Spleen (tissue), 11 donors: ENCODE data around the gene PRCD. TPM values are rescaled to one million over a fixed set of nuclear protein-coding genes. Genes with fewer than 3 reads are reported as not detected.
"Not testable (repeated sequence)": the region's sequence is repeated elsewhere in the genome, so short reads cannot be mapped to it uniquely, and the experiment has no call there.

Source experiments
- DNase-seq: peaks from one replicate; pipeline ENCODE4 v3.0.0-alpha.2; 2020
- H3K27ac ChIP-seq, 8 donors: fragments of 200-600 bp; sonication (generic) in 7 of 8; 1 replicate in 4 of 8; 2 replicates in 4 of 8; pipeline versions ENCODE4 v1.5.0 to v1.8.0; 2016 to 2021; ENCODE audit warnings: inconsistent platforms in 4 of 8, mild to moderate bottlenecking in 4 of 8, moderate library complexity in 1 of 8
- H3K27me3 ChIP-seq, 7 donors: fragments of 200-600 bp; sonication (generic) in 6 of 7; replicated peaks in 1 of 7; 1 replicate in 4 of 7; 2 replicates in 3 of 7; pipeline versions ENCODE4 v1.5.0 to v1.8.0; 2016 to 2021; ENCODE audit warnings: inconsistent platforms in 3 of 7, mild to moderate bottlenecking in 1 of 7
- H3K36me3 ChIP-seq, 6 donors: fragments of 200-600 bp; sonication (generic) in 5 of 6; 1 replicate in 4 of 6; 2 replicates in 2 of 6; pipeline versions ENCODE4 v1.5.0 to v1.8.0; 2016 to 2021; ENCODE audit warnings: inconsistent platforms in 2 of 6
- H3K4me1 ChIP-seq, 6 donors: fragments of 200-600 bp; sonication (generic) in 5 of 6; 1 replicate in 3 of 6; 2 replicates in 3 of 6; pipeline versions ENCODE4 v1.5.0 to v1.8.0; 2016 to 2021; ENCODE audit warnings: inconsistent platforms in 3 of 6
- H3K4me3 ChIP-seq, 8 donors: fragments of 200-600 bp; sonication (generic) in 7 of 8; 1 replicate in 4 of 8; 2 replicates in 4 of 8; pipeline versions ENCODE4 v1.5.0 to v1.8.0; 2016 to 2021; ENCODE audit warnings: inconsistent platforms in 4 of 8, mild to moderate bottlenecking in 4 of 8, moderate library complexity in 2 of 8
- H3K9me3 ChIP-seq, 8 donors: fragments of 200-600 bp; sonication (generic) in 7 of 8; 1 replicate in 4 of 8; 2 replicates in 4 of 8; pipeline versions ENCODE4 v1.5.0 to v1.8.0; 2016 to 2021; ENCODE audit warnings: inconsistent platforms in 4 of 8
- POLR2A ChIP-seq, 3 donors: fragments of 450-650 bp; IDR thresholded peaks; one replicate each; pipeline ENCODE4 v1.5.1; 2017; ENCODE audit warnings: antibody characterized with exemption in 3 of 3, mild to moderate bottlenecking in 1 of 3
- POLR2AphosphoS5 ChIP-seq, 3 donors: sonication (generic); formaldehyde crosslinking; IDR thresholded peaks; one replicate each; pipeline ENCODE4 v1.5.1; 2017; ENCODE audit warnings: antibody characterized with exemption in 3 of 3
- WGBS, 5 donors: extraction: QIAGEN DNeasy Blood & Tissue Kit in 3 of 5; methylation state at CpG; one replicate each; pipeline versions ENCODE4 v1.1.5 to v1.1.7; 2013 to 2018; 5-methylcytosine and 5-hydroxymethylcytosine counted together
- intact Hi-C: fragments of 100-400 bp; cut with DNase I; formaldehyde crosslinking; loops from one replicate; pipeline ENCODE4 v1.15.0; 2023; ENCODE audit warnings: low total_unique reads
- polyA plus RNA-seq, 3 donors: library from polyadenylated mRNA; stranded (reverse); fragments of 200-250 nt; gene quantifications; one replicate each; pipeline ENCODE4 v1.2.1, GENCODE V29; 2013
- total RNA-seq, 7 donors: library from RNA; depleted of rRNA in 3 of 7; stranded (reverse); fragments of >200 nt in 3 of 7; fragmentation: NEBNext Ultra II Directional in 4 of 7; extraction: Animal tissue kit (Norgen Biotek cat#: 25700) in 4 of 7; gene quantifications; one replicate each; pipeline versions ENCODE4 v1.1.0 to v1.2.1, GENCODE V29; 2016 to 2021
- TF ChIP-seq, protein P1 (sequence below), 11 experiments: fragments of 200-600 bp in 7 of 11; fragments of 450-650 bp in 4 of 11; sonication (generic) in 4 of 11; IDR thresholded peaks in 8 of 11; conservative IDR thresholded peaks in 3 of 11; 1 replicate in 7 of 11; 2 replicates in 4 of 11; pipeline versions ENCODE4 v1.4.0 to v1.8.0; 2016 to 2021; ENCODE audit warnings: antibody characterized with exemption in 11 of 11, inconsistent platforms in 4 of 11, mild to moderate bottlenecking in 1 of 11
- donor health status: healthy with polysubstance abuse.
- donor health status: DM: no; HTN: no; CAD: no; lungs with moderate emphysema.
- donor health status: DM: no; HTN: no; CAD: no.
- donor health status: Bipolar disorder and iron deficiency.
- donor health status: healthy.
- donor health status: DM: no; HTN: no; CAD: no.
- donor health status: DM: yes; HTN: yes; CAD: no.

The PRCD gene
- total and polyA plus RNA-seq, 10 donors: 3.5 to 54.1 (median 11.8) TPM

- intact Hi-C loops: loop anchor here (10.0 kb wide), 1 partner anchor 199 kb away; the partner anchor contains the start of gene QRICH2
- no peak overlapping the region for H3K4me3 ChIP-seq
- 45 to 67% (median 51%) methylated on average over 6 to 7 of the region's 7 CpGs for WGBS, 5 donors
- H3K9me3 ChIP-seq: no peaks in the 10 kb centered on the region
- TF ChIP-seq, protein P1, sequence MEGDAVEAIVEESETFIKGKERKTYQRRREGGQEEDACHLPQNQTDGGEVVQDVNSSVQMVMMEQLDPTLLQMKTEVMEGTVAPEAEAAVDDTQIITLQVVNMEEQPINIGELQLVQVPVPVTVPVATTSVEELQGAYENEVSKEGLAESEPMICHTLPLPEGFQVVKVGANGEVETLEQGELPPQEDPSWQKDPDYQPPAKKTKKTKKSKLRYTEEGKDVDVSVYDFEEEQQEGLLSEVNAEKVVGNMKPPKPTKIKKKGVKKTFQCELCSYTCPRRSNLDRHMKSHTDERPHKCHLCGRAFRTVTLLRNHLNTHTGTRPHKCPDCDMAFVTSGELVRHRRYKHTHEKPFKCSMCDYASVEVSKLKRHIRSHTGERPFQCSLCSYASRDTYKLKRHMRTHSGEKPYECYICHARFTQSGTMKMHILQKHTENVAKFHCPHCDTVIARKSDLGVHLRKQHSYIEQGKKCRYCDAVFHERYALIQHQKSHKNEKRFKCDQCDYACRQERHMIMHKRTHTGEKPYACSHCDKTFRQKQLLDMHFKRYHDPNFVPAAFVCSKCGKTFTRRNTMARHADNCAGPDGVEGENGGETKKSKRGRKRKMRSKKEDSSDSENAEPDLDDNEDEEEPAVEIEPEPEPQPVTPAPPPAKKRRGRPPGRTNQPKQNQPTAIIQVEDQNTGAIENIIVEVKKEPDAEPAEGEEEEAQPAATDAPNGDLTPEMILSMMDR (IDR thresholded peaks at IDR 0.05 in 8 of 11, conservative IDR thresholded peaks at IDR 0.05 in 3 of 11): peak in 2 of 11 experiments; percentile 24 to 40
- TF ChIP-seq POLR2A (IDR thresholded peaks at IDR 0.05): no peak
- H3K4me1 ChIP-seq: peaks cover 14 to 62% (median 43%) of the 10 kb centered on the region in 6 donors
- peaks cover 0 to 3% (median 0%) of the 10 kb centered on the region in 7 donors for H3K27me3 ChIP-seq
- DNase-seq: no peak
- H3K36me3 ChIP-seq: no peaks in the 10 kb centered on the region
- peak overlapping the region in 1 of 8 donors; percentile 21 for H3K27ac ChIP-seq
Measured at GRCh38 chr17:76504117-76504516, 35.7 kb upstream of the PRCD start.

DNA sequence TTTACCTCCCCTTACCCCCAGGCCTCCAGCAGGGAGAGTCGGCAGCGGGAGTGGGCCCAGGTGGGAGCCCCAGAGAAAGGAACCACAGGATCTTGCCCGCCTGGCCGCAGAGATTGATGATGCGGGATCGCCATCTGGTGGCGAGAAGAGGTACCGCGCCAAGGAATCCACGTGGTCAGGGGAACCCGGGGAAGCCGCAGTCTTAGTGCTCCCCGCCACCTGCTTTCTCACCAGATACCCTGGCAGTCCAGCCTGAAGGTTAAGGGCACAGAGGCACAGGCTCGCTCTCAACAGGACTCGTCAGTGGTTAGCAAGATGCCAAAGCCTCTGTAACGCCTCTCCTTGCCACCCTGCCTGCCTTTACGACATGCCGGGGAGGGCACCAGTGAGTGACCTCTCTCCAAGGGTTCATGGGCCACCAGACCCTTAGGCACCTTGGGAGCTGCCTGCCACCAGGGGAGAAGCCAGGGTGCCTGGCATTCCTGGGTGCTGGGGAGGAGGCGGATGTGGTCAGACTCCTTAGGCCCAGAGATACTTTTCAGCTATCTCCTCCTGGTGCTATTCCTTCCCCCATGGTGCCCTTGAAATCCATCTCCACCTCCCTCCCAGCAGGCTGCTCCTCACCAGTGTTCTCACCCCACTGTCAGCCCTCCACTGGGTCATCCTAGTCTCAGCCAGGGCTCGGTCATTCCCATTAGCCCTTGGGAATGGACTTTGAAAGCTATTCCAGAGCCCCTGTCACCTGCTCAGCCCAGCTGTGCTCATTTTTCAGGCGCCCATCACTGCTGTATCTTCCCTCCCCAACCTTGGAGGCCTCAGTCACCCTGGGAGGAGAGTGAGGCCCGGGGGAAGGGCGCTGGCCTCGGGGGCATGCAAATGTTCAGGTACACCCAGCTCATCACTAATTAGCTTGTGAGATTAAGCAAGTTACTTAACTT lies 33.2 kb upstream of the PRCD start:
- intact Hi-C loops: loop anchor here (5.0 to 10.0 kb wide), 3 partner anchors 39 to 202 kb away; partner anchors contain the start of genes AANAT and QRICH2
- TF ChIP-seq, protein P1 (IDR thresholded peaks at IDR 0.05 in 8 of 11, conservative IDR thresholded peaks at IDR 0.05 in 3 of 11): peak; percentile 96 to 99 (median 99)
- peak; percentile 62 to 69 (median 66) for TF ChIP-seq POLR2AphosphoS5 (IDR thresholded peaks at IDR 0.05)
- no peak for TF ChIP-seq POLR2A (IDR thresholded peaks at IDR 0.05)
- peaks cover 5 to 50% (median 26%) of the 10 kb centered on the region in 6 donors for H3K4me1 ChIP-seq

DNA sequence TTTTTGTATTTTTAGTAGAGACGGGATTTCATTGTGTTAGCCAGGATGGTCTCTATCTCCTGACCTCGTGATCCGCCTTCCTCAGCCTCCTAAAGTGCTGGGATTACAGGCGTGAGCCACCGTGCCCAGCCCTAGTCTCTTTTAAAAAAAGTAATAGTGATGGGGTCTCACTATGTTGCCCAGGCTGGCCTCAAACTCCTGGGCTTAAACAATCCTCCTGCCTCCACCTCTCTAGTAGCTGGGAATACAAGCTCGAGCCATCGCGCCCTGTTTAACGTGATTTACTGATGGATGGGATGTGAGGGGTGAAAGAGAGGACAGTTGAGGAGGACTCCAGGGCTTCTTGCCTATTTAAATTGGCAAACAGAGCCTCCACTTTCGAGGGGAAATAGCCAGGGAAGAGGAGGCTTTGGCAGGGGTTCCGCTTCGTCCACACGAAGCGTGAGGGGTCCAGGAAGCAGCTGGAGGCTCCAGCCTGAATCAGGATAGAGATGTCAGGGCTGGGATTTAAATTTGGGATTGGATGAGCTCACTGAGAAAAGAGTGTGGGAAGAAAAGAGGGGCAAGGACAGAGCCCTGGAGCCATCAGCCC lies 31.3 kb upstream of the PRCD start:
- intact Hi-C loops: loop anchor here (5.0 to 10.0 kb wide), 3 partner anchors 41 to 204 kb away; partner anchors contain the start of genes AANAT and QRICH2

More for the DNA sequence above, 33.2 kb upstream of the PRCD start:
- peak; percentile 96 for DNase-seq
- peak overlapping the region in 2 of 8 donors; percentile 16 to 21 for H3K27ac ChIP-seq
- WGBS, 5 donors: 28 to 31% (median 30%) methylated on average over 24 of the region's 24 CpGs
- H3K36me3 ChIP-seq: no peaks in the 10 kb centered on the region
- no peaks in the 10 kb centered on the region for H3K9me3 ChIP-seq
- H3K27me3 ChIP-seq: peaks cover 0 to 3% (median 0%) of the 10 kb centered on the region in 7 donors
- no peak overlapping the region for H3K4me3 ChIP-seq

GRCh38 chr17:76510831-76511244 lies 29.0 kb upstream of the PRCD start:
- intact Hi-C loops: no loop called here
- Histone ChIP-seq H3K27me3 (peaks cover 0 to 3% (median 0%) of the 10 kb centered on the region in 7 donors), H3K27ac (peak overlapping the region in 2 of 8 donors; percentile 68 to 83), H3K9me3 (no peaks in the 10 kb centered on the region), H3K36me3 (no peaks in the 10 kb centered on the region), H3K4me1 (peaks cover 7 to 57% (median 36%) of the 10 kb centered on the region in 6 donors), H3K4me3 (no peak overlapping the region)
- DNase-seq: no peak
- TF ChIP-seq, protein P1 (IDR thresholded peaks at IDR 0.05 in 8 of 11, conservative IDR thresholded peaks at IDR 0.05 in 3 of 11): no peak
- TF ChIP-seq POLR2A (IDR thresholded peaks at IDR 0.05) (no peak), POLR2AphosphoS5 (IDR thresholded peaks at IDR 0.05) (no peak)
- 38 to 60% (median 53%) methylated on average over 9 of the region's 9 CpGs for WGBS, 5 donors

More for the DNA sequence above, 31.3 kb upstream of the PRCD start:
- DNase-seq, H3K36me3 ChIP-seq, H3K27ac ChIP-seq, H3K4me3 ChIP-seq, H3K27me3 ChIP-seq, H3K9me3 ChIP-seq: not testable (repeated sequence)
- peaks cover 0 to 43% (median 25%) of the 10 kb centered on the region in 6 donors for H3K4me1 ChIP-seq
- WGBS, 5 donors: 69 to 85% (median 76%) methylated on average over 14 of the region's 14 CpGs
